Measurements from ENCODE around the gene KRT7. TPM values are rescaled to one million over a fixed set of nuclear protein-coding genes. Genes with fewer than 3 reads are reported as not detected.
A peak's percentile ranks its signal among the peaks of the same experiment; 100 is the strongest.

Gene KRT7
- total RNA-seq, 1 donor from 2014 or later = not detected

- Mint-ChIP-seq H3K27me3 (ENCODE audit: unreplicated experiment) (peaks cover 12% of the 10 kb centered on the region), H3K9me3 (ENCODE audit: unreplicated experiment) (no peaks in the 10 kb centered on the region), H3K4me3 (ENCODE audit: unreplicated experiment) (no peak overlapping the region), H3K4me1 (ENCODE audit: unreplicated experiment) (peaks cover 15% of the 10 kb centered on the region), H3K27ac (ENCODE audit: unreplicated experiment) (peak overlapping the region; percentile 64), H3K36me3 (ENCODE audit: low read depth, unreplicated experiment) (no peaks in the 10 kb centered on the region)
- no peak for TF ChIP-seq CTCF (IDR thresholded peaks at IDR 0.05; ENCODE audit: unreplicated experiment)
- DNase-seq (ENCODE audit: low spot score) = no peak
These were observed 17.4 kb upstream of the KRT7 start for GRCh38 chr12:52215587-52216031.

GRCh38 chr12:52216100-52216499 is 16.9 kb upstream of the KRT7 start:
- TF ChIP-seq CTCF (IDR thresholded peaks at IDR 0.05; ENCODE audit: unreplicated experiment) = no peak
- H3K27me3 Mint-ChIP-seq (ENCODE audit: unreplicated experiment) = peaks cover 12% of the 10 kb centered on the region
- no peak overlapping the region for H3K4me3 Mint-ChIP-seq (ENCODE audit: unreplicated experiment)
- no peaks in the 10 kb centered on the region for H3K36me3 Mint-ChIP-seq (ENCODE audit: low read depth, unreplicated experiment)
- no peak for DNase-seq (ENCODE audit: low spot score)
- H3K27ac Mint-ChIP-seq (ENCODE audit: unreplicated experiment) = no peak overlapping the region
- peaks cover 15% of the 10 kb centered on the region for H3K4me1 Mint-ChIP-seq (ENCODE audit: unreplicated experiment)
- H3K9me3 Mint-ChIP-seq (ENCODE audit: unreplicated experiment) = no peaks in the 10 kb centered on the region

- Mint-ChIP-seq H3K4me1 (ENCODE audit: unreplicated experiment) (peaks cover 11% of the 10 kb centered on the region), H3K27ac (ENCODE audit: unreplicated experiment) (no peak overlapping the region), H3K36me3 (ENCODE audit: low read depth, unreplicated experiment) (no peaks in the 10 kb centered on the region), H3K9me3 (ENCODE audit: unreplicated experiment) (no peaks in the 10 kb centered on the region), H3K27me3 (ENCODE audit: unreplicated experiment) (peaks cover 8% of the 10 kb centered on the region), H3K4me3 (ENCODE audit: unreplicated experiment) (no peak overlapping the region)
- TF ChIP-seq CTCF (IDR thresholded peaks at IDR 0.05; ENCODE audit: unreplicated experiment) = no peak
- no peak for DNase-seq (ENCODE audit: low spot score)
These were observed 16.2 kb upstream of the KRT7 start for GRCh38 chr12:52216807-52217206.

DNA sequence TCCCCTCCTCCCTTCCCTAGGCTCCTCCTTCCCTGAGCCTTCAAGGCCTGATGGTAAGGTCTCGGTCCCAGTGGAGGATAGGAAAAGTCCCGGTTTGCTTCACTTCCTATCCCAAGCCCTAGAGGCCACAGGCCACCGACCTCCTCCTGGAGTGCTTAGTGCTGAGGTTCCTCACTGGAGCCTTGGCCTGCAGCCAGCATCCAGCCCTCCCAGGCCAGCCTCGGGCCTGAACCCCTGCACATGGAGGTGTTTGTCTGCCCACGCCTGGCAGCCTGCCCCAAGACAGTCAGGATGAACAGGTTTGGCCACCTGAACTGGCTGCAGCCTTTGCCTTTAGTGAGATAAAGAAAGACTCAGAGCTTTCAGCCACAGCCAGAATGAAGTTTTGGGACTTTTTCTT is 15.8 kb upstream of the KRT7 start:
- H3K9me3 Mint-ChIP-seq (ENCODE audit: unreplicated experiment) = no peaks in the 10 kb centered on the region
- DNase-seq (ENCODE audit: low spot score) = no peak
- no peak overlapping the region for H3K4me3 Mint-ChIP-seq (ENCODE audit: unreplicated experiment)
- H3K4me1 Mint-ChIP-seq (ENCODE audit: unreplicated experiment) = peaks cover 11% of the 10 kb centered on the region
- no peaks in the 10 kb centered on the region for H3K36me3 Mint-ChIP-seq (ENCODE audit: low read depth, unreplicated experiment)
- no peak overlapping the region for H3K27ac Mint-ChIP-seq (ENCODE audit: unreplicated experiment)
- H3K27me3 Mint-ChIP-seq (ENCODE audit: unreplicated experiment) = peaks cover 8% of the 10 kb centered on the region
- no peak for TF ChIP-seq CTCF (IDR thresholded peaks at IDR 0.05; ENCODE audit: unreplicated experiment)

DNA sequence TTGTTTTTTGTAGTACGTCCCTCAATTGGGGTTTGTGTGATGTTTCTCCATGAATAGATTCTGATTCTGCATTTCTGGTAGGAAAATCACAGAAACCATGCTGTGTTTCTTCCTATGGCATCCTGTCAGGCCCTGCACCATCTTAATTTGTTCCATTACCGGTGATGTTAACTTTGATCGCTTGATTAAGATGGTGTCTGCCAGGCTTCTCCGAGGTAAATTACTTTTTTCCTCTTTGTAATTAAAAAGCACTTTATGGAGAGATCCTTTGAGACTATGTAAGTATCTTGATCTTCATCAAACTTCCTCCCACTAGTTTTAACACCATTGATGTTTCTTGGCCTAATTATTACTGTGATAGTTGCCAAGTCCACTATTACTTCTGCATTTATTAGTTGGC is 15.0 kb upstream of the KRT7 start:
- Mint-ChIP-seq H3K27me3 (ENCODE audit: unreplicated experiment) (peaks cover 8% of the 10 kb centered on the region), H3K4me3 (ENCODE audit: unreplicated experiment) (no peak overlapping the region), H3K4me1 (ENCODE audit: unreplicated experiment) (peaks cover 11% of the 10 kb centered on the region), H3K9me3 (ENCODE audit: unreplicated experiment) (no peaks in the 10 kb centered on the region), H3K27ac (ENCODE audit: unreplicated experiment) (no peak overlapping the region), H3K36me3 (ENCODE audit: low read depth, unreplicated experiment) (no peaks in the 10 kb centered on the region)
- TF ChIP-seq CTCF (IDR thresholded peaks at IDR 0.05; ENCODE audit: unreplicated experiment) = no peak
- DNase-seq (ENCODE audit: low spot score) = no peak

Data from endothelial cell (in vitro differentiated cells).